GM08714 (cell line): ENCODE results near the gene PCDH9.

Experiments used
- H3K4me3 ChIP-seq: fragments of 200-500 bp; sonication (Bioruptor generic); 2 replicates; pipeline ENCODE4 v1.5.1; 2014; ENCODE audit warnings: mild to moderate bottlenecking, low read length, inconsistent platforms
- ZNF274 ChIP-seq: IDR thresholded peaks from 2 replicates; pipeline ENCODE4 v1.6.1; 2012; ENCODE audit warnings: mild to moderate bottlenecking, low read depth, low read length

PCDH9 gene

GRCh38 chr13:67210208-67210607, 19.9 kb downstream of the PCDH9 start:
- TF ChIP-seq ZNF274: no peak
- H3K4me3 ChIP-seq: no peak overlapping the region

GRCh38 chr13:67208552-67208951, 21.6 kb downstream of the PCDH9 start:
- TF ChIP-seq ZNF274: no peak
- no peak overlapping the region for H3K4me3 ChIP-seq

- no peak overlapping the region for H3K4me3 ChIP-seq
- no peak for TF ChIP-seq ZNF274
Measured at GRCh38 chr13:67204764-67205163, 25.4 kb downstream of the PCDH9 start.

GRCh38 chr13:67200605-67201004, 29.5 kb downstream of the PCDH9 start:
- H3K4me3 ChIP-seq: no peak overlapping the region
- no peak for TF ChIP-seq ZNF274

- H3K4me3 ChIP-seq: no peak overlapping the region
- TF ChIP-seq ZNF274: no peak
Measured at GRCh38 chr13:67200183-67200582, 30.0 kb downstream of the PCDH9 start.

- TF ChIP-seq ZNF274: no peak
- H3K4me3 ChIP-seq: no peak overlapping the region
Measured at GRCh38 chr13:67197704-67198103, 32.4 kb downstream of the PCDH9 start.

GRCh38 chr13:67193979-67194378, 36.2 kb downstream of the PCDH9 start:
- no peak overlapping the region for H3K4me3 ChIP-seq
- no peak for TF ChIP-seq ZNF274

- TF ChIP-seq ZNF274: no peak
Measured at GRCh38 chr13:67192751-67193150, 37.4 kb downstream of the PCDH9 start.

GRCh38 chr13:67186995-67187569, 43.1 kb downstream of the PCDH9 start:
- no peak overlapping the region for H3K4me3 ChIP-seq
- no peak for TF ChIP-seq ZNF274

More at GRCh38 chr13:67192751-67193150, 37.4 kb downstream of the PCDH9 start:
- no peak overlapping the region for H3K4me3 ChIP-seq

GRCh38 chr13:67184247-67184646, 45.9 kb downstream of the PCDH9 start:
- no peak overlapping the region for H3K4me3 ChIP-seq
- no peak for TF ChIP-seq ZNF274

- no peak overlapping the region for H3K4me3 ChIP-seq
- TF ChIP-seq ZNF274: no peak
Measured at GRCh38 chr13:67183151-67183550, 47.0 kb downstream of the PCDH9 start.

GRCh38 chr13:67175836-67176459, 54.2 kb downstream of the PCDH9 start:
- TF ChIP-seq ZNF274: no peak
- H3K4me3 ChIP-seq: no peak overlapping the region

- H3K4me3 ChIP-seq: no peak overlapping the region
- TF ChIP-seq ZNF274: no peak
Measured at GRCh38 chr13:67168384-67168783, 61.8 kb downstream of the PCDH9 start.

- TF ChIP-seq ZNF274: no peak
- H3K4me3 ChIP-seq: no peak overlapping the region
Measured at GRCh38 chr13:67167420-67167819, 62.7 kb downstream of the PCDH9 start.

- H3K4me3 ChIP-seq: no peak overlapping the region
- TF ChIP-seq ZNF274: no peak
Measured at GRCh38 chr13:67161176-67161575, 69.0 kb downstream of the PCDH9 start.

- no peak for TF ChIP-seq ZNF274
- no peak overlapping the region for H3K4me3 ChIP-seq
Measured at GRCh38 chr13:67158903-67159302, 71.2 kb downstream of the PCDH9 start.

GRCh38 chr13:67156723-67157060, 73.4 kb downstream of the PCDH9 start:
- H3K4me3 ChIP-seq: no peak overlapping the region
- no peak for TF ChIP-seq ZNF274
